ENCODE measurements around the gene SGPL1. TPM values are rescaled to one million over a fixed set of nuclear protein-coding genes. Genes with fewer than 3 reads are reported as not detected.

SGPL1 gene
- total and polyA plus RNA-seq, 2 experiments from 2014 or later = 12.0 to 42.7 TPM

DNA sequence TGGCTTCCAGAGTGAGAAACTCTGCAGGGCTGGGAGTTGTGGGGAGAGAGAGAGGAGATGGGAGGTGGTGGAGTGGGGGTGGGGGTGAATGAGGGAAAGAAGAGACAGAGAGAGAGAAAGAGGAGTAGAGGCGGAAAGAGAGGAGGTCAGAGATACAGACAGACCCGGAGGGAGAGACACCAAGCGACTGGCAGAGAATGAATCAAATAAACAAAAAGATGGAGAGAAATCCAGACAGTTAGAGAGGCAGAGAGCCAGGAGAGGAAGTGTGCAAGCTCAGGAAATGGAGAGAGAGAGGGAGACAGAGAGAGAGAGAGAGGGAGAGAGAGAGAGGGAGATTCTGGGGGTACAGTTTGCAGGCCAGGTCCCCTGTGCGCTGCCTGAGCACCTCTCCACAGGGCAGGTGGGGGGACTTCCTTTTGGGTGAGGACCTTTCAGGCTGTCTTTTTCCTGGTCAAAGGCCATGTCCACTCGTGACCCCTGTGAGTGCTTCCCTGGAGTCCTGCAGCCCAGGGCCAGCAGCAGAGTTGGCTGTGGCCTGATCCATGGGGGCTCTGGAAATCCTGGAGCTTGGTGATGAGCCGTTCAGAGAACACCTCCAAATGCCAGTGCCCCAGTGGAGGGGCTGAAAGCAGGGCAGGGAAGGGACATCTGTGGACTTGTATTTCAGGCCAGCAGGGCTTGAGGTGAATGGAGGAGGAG lies 97.6 kb downstream of the SGPL1 start:
- Histone ChIP-seq H3F3A (replicated peaks; ENCODE audit: low read depth) (no peaks in the 10 kb centered on the region), H4K20me1 (replicated peaks; ENCODE audit: insufficient read depth) (no peaks in the 10 kb centered on the region), H3K4me3 (no peak overlapping the region), H3K27ac (ENCODE audit: low read depth) (no peak overlapping the region), H3K27me3 (ENCODE audit: insufficient read depth) (no peaks in the 10 kb centered on the region), H3K4me1 (ENCODE audit: insufficient read depth) (no peaks in the 10 kb centered on the region), H3K4me2 (no peak overlapping the region), H3K36me3 (ENCODE audit: insufficient read depth) (no peaks in the 10 kb centered on the region), H3K79me2 (replicated peaks; ENCODE audit: insufficient read depth) (no peaks in the 10 kb centered on the region), H3K9me2 (ENCODE audit: insufficient read depth) (no peaks in the 10 kb centered on the region), H2AFZ (no peak overlapping the region)
- no peaks in the 10 kb centered on the region; the same call in 2 of the 3 replicates for H3K4me1 Mint-ChIP-seq
- H3K9me3 Mint-ChIP-seq = peaks cover 3% of the 10 kb centered on the region; the same call in 2 of the 3 replicates
- no peak overlapping the region for H3K27ac Mint-ChIP-seq
- no peaks in the 10 kb centered on the region for H3K36me3 Mint-ChIP-seq (ENCODE audit: low read depth)
- DNase-seq (ENCODE audit: low spot score) (no peak), ATAC-seq (no peak)
- no peak for TF ChIP-seq ZNF331 (CRISPR knock-in tag; IDR thresholded peaks at IDR 0.05; ENCODE audit: low read depth)
- TF ChIP-seq, protein P1, sequence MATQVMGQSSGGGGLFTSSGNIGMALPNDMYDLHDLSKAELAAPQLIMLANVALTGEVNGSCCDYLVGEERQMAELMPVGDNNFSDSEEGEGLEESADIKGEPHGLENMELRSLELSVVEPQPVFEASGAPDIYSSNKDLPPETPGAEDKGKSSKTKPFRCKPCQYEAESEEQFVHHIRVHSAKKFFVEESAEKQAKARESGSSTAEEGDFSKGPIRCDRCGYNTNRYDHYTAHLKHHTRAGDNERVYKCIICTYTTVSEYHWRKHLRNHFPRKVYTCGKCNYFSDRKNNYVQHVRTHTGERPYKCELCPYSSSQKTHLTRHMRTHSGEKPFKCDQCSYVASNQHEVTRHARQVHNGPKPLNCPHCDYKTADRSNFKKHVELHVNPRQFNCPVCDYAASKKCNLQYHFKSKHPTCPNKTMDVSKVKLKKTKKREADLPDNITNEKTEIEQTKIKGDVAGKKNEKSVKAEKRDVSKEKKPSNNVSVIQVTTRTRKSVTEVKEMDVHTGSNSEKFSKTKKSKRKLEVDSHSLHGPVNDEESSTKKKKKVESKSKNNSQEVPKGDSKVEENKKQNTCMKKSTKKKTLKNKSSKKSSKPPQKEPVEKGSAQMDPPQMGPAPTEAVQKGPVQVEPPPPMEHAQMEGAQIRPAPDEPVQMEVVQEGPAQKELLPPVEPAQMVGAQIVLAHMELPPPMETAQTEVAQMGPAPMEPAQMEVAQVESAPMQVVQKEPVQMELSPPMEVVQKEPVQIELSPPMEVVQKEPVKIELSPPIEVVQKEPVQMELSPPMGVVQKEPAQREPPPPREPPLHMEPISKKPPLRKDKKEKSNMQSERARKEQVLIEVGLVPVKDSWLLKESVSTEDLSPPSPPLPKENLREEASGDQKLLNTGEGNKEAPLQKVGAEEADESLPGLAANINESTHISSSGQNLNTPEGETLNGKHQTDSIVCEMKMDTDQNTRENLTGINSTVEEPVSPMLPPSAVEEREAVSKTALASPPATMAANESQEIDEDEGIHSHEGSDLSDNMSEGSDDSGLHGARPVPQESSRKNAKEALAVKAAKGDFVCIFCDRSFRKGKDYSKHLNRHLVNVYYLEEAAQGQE (IDR thresholded peaks at IDR 0.05; ENCODE audit: unreplicated experiment) = no peak
- TF ChIP-seq ZNF114 (CRISPR knock-in tag; IDR thresholded peaks at IDR 0.05) = no peak
- TF ChIP-seq, protein P2, sequence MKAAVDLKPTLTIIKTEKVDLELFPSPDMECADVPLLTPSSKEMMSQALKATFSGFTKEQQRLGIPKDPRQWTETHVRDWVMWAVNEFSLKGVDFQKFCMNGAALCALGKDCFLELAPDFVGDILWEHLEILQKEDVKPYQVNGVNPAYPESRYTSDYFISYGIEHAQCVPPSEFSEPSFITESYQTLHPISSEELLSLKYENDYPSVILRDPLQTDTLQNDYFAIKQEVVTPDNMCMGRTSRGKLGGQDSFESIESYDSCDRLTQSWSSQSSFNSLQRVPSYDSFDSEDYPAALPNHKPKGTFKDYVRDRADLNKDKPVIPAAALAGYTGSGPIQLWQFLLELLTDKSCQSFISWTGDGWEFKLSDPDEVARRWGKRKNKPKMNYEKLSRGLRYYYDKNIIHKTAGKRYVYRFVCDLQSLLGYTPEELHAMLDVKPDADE (IDR thresholded peaks at IDR 0.05) = no peak
- TF ChIP-seq JUNB (IDR thresholded peaks at IDR 0.05; ENCODE audit: unreplicated experiment) = no peak
- TF ChIP-seq, protein P3, sequence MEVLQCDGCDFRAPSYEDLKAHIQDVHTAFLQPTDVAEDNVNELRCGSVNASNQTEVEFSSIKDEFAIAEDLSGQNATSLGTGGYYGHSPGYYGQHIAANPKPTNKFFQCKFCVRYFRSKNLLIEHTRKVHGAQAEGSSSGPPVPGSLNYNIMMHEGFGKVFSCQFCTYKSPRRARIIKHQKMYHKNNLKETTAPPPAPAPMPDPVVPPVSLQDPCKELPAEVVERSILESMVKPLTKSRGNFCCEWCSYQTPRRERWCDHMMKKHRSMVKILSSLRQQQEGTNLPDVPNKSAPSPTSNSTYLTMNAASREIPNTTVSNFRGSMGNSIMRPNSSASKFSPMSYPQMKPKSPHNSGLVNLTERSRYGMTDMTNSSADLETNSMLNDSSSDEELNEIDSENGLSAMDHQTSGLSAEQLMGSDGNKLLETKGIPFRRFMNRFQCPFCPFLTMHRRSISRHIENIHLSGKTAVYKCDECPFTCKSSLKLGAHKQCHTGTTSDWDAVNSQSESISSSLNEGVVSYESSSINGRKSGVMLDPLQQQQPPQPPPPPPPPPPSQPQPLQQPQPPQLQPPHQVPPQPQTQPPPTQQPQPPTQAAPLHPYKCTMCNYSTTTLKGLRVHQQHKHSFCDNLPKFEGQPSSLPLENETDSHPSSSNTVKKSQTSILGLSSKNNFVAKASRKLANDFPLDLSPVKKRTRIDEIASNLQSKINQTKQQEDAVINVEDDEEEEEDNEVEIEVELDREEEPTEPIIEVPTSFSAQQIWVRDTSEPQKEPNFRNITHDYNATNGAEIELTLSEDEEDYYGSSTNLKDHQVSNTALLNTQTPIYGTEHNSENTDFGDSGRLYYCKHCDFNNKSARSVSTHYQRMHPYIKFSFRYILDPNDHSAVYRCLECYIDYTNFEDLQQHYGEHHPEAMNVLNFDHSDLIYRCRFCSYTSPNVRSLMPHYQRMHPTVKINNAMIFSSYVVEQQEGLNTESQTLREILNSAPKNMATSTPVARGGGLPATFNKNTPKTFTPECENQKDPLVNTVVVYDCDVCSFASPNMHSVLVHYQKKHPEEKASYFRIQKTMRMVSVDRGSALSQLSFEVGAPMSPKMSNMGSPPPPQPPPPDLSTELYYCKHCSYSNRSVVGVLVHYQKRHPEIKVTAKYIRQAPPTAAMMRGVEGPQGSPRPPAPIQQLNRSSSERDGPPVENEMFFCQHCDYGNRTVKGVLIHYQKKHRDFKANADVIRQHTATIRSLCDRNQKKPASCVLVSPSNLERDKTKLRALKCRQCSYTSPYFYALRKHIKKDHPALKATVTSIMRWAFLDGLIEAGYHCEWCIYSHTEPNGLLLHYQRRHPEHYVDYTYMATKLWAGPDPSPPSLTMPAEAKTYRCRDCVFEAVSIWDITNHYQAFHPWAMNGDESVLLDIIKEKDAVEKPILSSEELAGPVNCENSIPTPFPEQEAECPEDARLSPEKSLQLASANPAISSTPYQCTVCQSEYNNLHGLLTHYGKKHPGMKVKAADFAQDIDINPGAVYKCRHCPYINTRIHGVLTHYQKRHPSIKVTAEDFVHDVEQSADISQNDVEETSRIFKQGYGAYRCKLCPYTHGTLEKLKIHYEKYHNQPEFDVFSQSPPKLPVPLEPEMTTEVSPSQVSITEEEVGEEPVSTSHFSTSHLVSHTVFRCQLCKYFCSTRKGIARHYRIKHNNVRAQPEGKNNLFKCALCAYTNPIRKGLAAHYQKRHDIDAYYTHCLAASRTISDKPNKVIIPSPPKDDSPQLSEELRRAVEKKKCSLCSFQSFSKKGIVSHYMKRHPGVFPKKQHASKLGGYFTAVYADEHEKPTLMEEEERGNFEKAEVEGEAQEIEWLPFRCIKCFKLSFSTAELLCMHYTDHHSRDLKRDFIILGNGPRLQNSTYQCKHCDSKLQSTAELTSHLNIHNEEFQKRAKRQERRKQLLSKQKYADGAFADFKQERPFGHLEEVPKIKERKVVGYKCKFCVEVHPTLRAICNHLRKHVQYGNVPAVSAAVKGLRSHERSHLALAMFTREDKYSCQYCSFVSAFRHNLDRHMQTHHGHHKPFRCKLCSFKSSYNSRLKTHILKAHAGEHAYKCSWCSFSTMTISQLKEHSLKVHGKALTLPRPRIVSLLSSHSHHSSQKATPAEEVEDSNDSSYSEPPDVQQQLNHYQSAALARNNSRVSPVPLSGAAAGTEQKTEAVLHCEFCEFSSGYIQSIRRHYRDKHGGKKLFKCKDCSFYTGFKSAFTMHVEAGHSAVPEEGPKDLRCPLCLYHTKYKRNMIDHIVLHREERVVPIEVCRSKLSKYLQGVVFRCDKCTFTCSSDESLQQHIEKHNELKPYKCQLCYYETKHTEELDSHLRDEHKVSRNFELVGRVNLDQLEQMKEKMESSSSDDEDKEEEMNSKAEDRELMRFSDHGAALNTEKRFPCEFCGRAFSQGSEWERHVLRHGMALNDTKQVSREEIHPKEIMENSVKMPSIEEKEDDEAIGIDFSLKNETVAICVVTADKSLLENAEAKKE (CRISPR knock-in tag; IDR thresholded peaks at IDR 0.05) = no peak
- TF ChIP-seq POLR2AphosphoS5 (IDR thresholded peaks at IDR 0.05; ENCODE audit: low read depth) = no peak
- no peak for TF ChIP-seq EZH2phosphoT487 (IDR thresholded peaks at IDR 0.05; ENCODE audit: unreplicated experiment)
- no peak for TF ChIP-seq EZH2 (IDR thresholded peaks at IDR 0.05; ENCODE audit: low read depth, unreplicated experiment)
- no peak for TF ChIP-seq NANOG (IDR thresholded peaks at IDR 0.05; ENCODE audit: borderline replicate concordance)
- no peak for TF ChIP-seq CREB1 (CRISPR knock-in tag; IDR thresholded peaks at IDR 0.05; ENCODE audit: low read depth)
- TF ChIP-seq, protein P4, sequence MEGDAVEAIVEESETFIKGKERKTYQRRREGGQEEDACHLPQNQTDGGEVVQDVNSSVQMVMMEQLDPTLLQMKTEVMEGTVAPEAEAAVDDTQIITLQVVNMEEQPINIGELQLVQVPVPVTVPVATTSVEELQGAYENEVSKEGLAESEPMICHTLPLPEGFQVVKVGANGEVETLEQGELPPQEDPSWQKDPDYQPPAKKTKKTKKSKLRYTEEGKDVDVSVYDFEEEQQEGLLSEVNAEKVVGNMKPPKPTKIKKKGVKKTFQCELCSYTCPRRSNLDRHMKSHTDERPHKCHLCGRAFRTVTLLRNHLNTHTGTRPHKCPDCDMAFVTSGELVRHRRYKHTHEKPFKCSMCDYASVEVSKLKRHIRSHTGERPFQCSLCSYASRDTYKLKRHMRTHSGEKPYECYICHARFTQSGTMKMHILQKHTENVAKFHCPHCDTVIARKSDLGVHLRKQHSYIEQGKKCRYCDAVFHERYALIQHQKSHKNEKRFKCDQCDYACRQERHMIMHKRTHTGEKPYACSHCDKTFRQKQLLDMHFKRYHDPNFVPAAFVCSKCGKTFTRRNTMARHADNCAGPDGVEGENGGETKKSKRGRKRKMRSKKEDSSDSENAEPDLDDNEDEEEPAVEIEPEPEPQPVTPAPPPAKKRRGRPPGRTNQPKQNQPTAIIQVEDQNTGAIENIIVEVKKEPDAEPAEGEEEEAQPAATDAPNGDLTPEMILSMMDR (conservative IDR thresholded peaks at IDR 0.05; ENCODE audit: low read depth in 2 of 2) = no peak
- no peak for TF ChIP-seq STAT1 (IDR thresholded peaks at IDR 0.05; ENCODE audit: unreplicated experiment)
- H3K27me3 Mint-ChIP-seq (ENCODE audit: insufficient read depth, low read depth, poor library complexity) = peaks cover 7% of the 10 kb centered on the region
- no peak overlapping the region for H3K4me3 Mint-ChIP-seq

Measured in GM23338 (cell line).